Heart left ventricle (tissue), 13 donors: Measurements from ENCODE around the gene UBE2V1.

Source experiments
- CTCF ChIP-seq, 12 donors: fragments of 200-600 bp; sonication (generic) in 4 of 12; IDR thresholded peaks; one replicate each; pipeline versions ENCODE4 v1.5.0 to v1.8.0; 2018 to 2022; ENCODE audit warnings: antibody characterized with exemption in 12 of 12, mild to moderate bottlenecking in 5 of 12
- POLR2A ChIP-seq, 2 donors: fragments of 450-650 bp; IDR thresholded peaks; one replicate each; pipeline ENCODE4 v1.6.1; 2017; ENCODE audit warnings: antibody characterized with exemption in 2 of 2, mild to moderate bottlenecking in 2 of 2, moderate library complexity in 2 of 2
- donor health status: ischemic (EF 13 %, LVEDD 7.1; RV severe dilation, severe dysfunction).
- donor health status: DM: no; HTN: yes; CAD: no.
- donor health status: DM: no; HTN: no; CAD: no.
- donor health status: ischemic (EF 25% LVEDD 6.9; RV normal size, moderate dysfunction).
- donor health status: ischemic (EF 25% LVEDD 5.7; RV mildly dilated, moderate dysfunction).
- donor health status: ischemic (EF 35%, LVEDD 5.7; RV mildly dilated, moderate dysfunction).
- donor health status: nonischemic (EF 11% LVEDD 7.7; RV severe dilation, severe dysfunction).
- donor health status: DM: yes; HTN: yes; CAD: no.
- donor health status: PGD.
- donor health status: ischemic (EF 29% LVEDD 5.4; RV normal size, mild dysfunction).
- donor health status: nonischemic (EF 23%, LVEDD 6.1; RV moderate dilation, normal function).

DNA sequence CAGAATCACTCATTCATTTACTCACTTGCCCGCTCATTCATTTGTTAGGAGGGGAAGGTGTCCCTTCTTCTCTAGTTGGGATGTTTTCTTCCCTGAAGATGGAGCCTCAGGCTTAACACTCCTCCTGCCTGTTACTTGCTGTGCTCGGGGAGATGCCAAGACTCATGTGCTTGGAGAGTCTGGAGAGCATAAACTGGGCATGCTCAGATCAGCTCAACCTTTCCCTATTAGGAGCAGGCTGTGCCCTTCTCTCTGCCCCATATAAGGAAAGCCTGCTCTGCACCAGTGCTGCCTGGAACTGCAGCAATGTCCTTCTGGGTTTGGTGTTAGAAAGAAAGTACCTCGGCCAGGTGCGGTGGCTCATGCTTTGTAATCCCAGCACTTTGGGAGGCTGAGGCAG lies 18.0 kb upstream of the UBE2V1 start:
- TF ChIP-seq CTCF (IDR thresholded peaks at IDR 0.05) = peak in 1 of 12 donors; percentile 11
- no peak for TF ChIP-seq POLR2A (IDR thresholded peaks at IDR 0.05)
